Right atrium auricular region (tissue), 2 donors: Measurements from ENCODE around the gene STARD8. TPM values are rescaled to one million over a fixed set of nuclear protein-coding genes. Genes with fewer than 3 reads are reported as not detected.
"Not testable (repeated sequence)": the region's sequence is repeated elsewhere in the genome, so short reads cannot be mapped to it uniquely, and the experiment has no call there.

Experiments
- DNase-seq: peaks from one replicate; pipeline ENCODE4 v3.0.0-alpha.2; 2019; ENCODE audit warnings: low spot score
- H3K27ac ChIP-seq, 2 donors: fragments of 200-600 bp; sonication (generic); 1 replicate in 1 of 2; 2 replicates in 1 of 2; pipeline ENCODE4 v1.5.1; 2016 to 2019
- H3K27me3 ChIP-seq, 2 donors: fragments of 200-600 bp; sonication (generic); one replicate each; pipeline versions ENCODE4 v1.5.1 to v1.6.0; 2017 to 2019
- H3K36me3 ChIP-seq: fragments of 200-600 bp; sonication (generic); one replicate; pipeline ENCODE4 v1.5.1; 2016
- H3K4me1 ChIP-seq, 2 donors: fragments of 200-600 bp; sonication (generic); one replicate each; pipeline versions ENCODE4 v1.5.1 to v1.6.0; 2017 to 2019
- H3K4me3 ChIP-seq, 2 donors: fragments of 200-600 bp; sonication (generic); 1 replicate in 1 of 2; 2 replicates in 1 of 2; pipeline ENCODE4 v1.5.1; 2017 to 2019; ENCODE audit warnings: mild to moderate bottlenecking in 1 of 2, moderate library complexity in 1 of 2
- H3K9me3 ChIP-seq, 2 donors: fragments of 200-600 bp; sonication (generic); one replicate each; pipeline ENCODE4 v1.5.1; 2019
- CTCF ChIP-seq, 2 donors: fragments of 200-600 bp; sonication (generic); IDR thresholded peaks; one replicate each; pipeline ENCODE4 v1.5.1; 2019; ENCODE audit warnings: antibody characterized with exemption in 2 of 2
- total RNA-seq, 2 donors: library from RNA; depleted of rRNA; stranded (reverse); fragments of >200 nt; gene quantifications; one replicate each; pipeline ENCODE4 v1.1.0, GENCODE V29; 2016

STARD8 gene
- total RNA-seq, 2 donors from 2014 or later: 8.3 to 14.6 TPM

- Histone ChIP-seq H3K4me3 (no peak overlapping the region), H3K27ac (peak overlapping the region in 1 of 2 donors; percentile 42), H3K4me1 (peaks cover 0 to 28% of the 10 kb centered on the region in 2 donors), H3K9me3 (no peaks in the 10 kb centered on the region), H3K27me3 (no peaks in the 10 kb centered on the region), H3K36me3 (no peaks in the 10 kb centered on the region)
- no peak for TF ChIP-seq CTCF (IDR thresholded peaks at IDR 0.05)
- DNase-seq: no peak
These were observed 37.4 kb downstream of the STARD8 start for GRCh38 chrX:68684919-68685304.

GRCh38 chrX:68685685-68686084, 38.2 kb downstream of the STARD8 start:
- TF ChIP-seq CTCF (IDR thresholded peaks at IDR 0.05): no peak
- Histone ChIP-seq H3K4me3 (peak overlapping the region; percentile 18 to 48), H3K27ac (peak overlapping the region; percentile 10 to 69), H3K27me3 (no peaks in the 10 kb centered on the region), H3K9me3 (no peaks in the 10 kb centered on the region), H3K4me1 (peaks cover 0 to 23% of the 10 kb centered on the region in 2 donors), H3K36me3 (no peaks in the 10 kb centered on the region)
- DNase-seq: peak; percentile 70

- no peaks in the 10 kb centered on the region for H3K36me3 ChIP-seq
- peaks cover 0 to 19% of the 10 kb centered on the region in 2 donors for H3K4me1 ChIP-seq
- TF ChIP-seq CTCF (IDR thresholded peaks at IDR 0.05): no peak
- H3K27me3 ChIP-seq: no peaks in the 10 kb centered on the region
- H3K4me3 ChIP-seq: peak overlapping the region; percentile 18 to 48
- H3K27ac ChIP-seq: peak overlapping the region; percentile 57 to 69
- no peaks in the 10 kb centered on the region for H3K9me3 ChIP-seq
- no peak for DNase-seq
These were observed 38.9 kb downstream of the STARD8 start for GRCh38 chrX:68686097-68686977.

- peaks cover 0 to 19% of the 10 kb centered on the region in 2 donors for H3K4me1 ChIP-seq
- not testable (repeated sequence) for H3K27me3 ChIP-seq, H3K36me3 ChIP-seq, H3K9me3 ChIP-seq, H3K4me3 ChIP-seq, DNase-seq, H3K27ac ChIP-seq
These were observed 41.5 kb downstream of the STARD8 start for GRCh38 chrX:68688931-68689330.

- no peaks in the 10 kb centered on the region for H3K9me3 ChIP-seq
- DNase-seq: no peak
- TF ChIP-seq CTCF (IDR thresholded peaks at IDR 0.05): no peak
- no peaks in the 10 kb centered on the region for H3K27me3 ChIP-seq
- no peaks in the 10 kb centered on the region for H3K36me3 ChIP-seq
- H3K4me3 ChIP-seq: no peak overlapping the region
- H3K27ac ChIP-seq: peak overlapping the region in 1 of 2 donors; percentile 29
- H3K4me1 ChIP-seq: peaks cover 0 to 16% of the 10 kb centered on the region in 2 donors
These were observed 43.6 kb downstream of the STARD8 start for GRCh38 chrX:68690936-68691501.

- no peaks in the 10 kb centered on the region for H3K9me3 ChIP-seq
- no peaks in the 10 kb centered on the region for H3K36me3 ChIP-seq
- no peak for TF ChIP-seq CTCF (IDR thresholded peaks at IDR 0.05)
- H3K4me3 ChIP-seq: no peak overlapping the region
- peak overlapping the region; percentile 34 to 42 for H3K27ac ChIP-seq
- no peak for DNase-seq
- H3K4me1 ChIP-seq: peaks cover 0 to 8% of the 10 kb centered on the region in 2 donors
- no peaks in the 10 kb centered on the region for H3K27me3 ChIP-seq
These were observed 44.5 kb downstream of the STARD8 start for GRCh38 chrX:68691921-68692320.
